ES-I3 (cell line): ENCODE measurements around the gene HRH1.
"Not testable (repeated sequence)": the region's sequence is repeated elsewhere in the genome, so short reads cannot be mapped to it uniquely, and the experiment has no call there.

Experiments
- H3K36me3 ChIP-seq: 2 replicates; pipeline ENCODE4 v1.6.1; 2013; ENCODE audit warnings: mild to moderate bottlenecking, low read length, control low read depth, moderate library complexity; ENCODE audit not compliant: insufficient read depth
- H3K4me1 ChIP-seq: 2 replicates; pipeline ENCODE4 v1.6.1; 2013; ENCODE audit warnings: mild to moderate bottlenecking, control low read depth, low read length; ENCODE audit not compliant: insufficient read depth
- H3K9ac ChIP-seq: 2 replicates; pipeline ENCODE4 v1.6.1; 2013; ENCODE audit warnings: low read depth, mild to moderate bottlenecking, low read length, moderate library complexity
- H3K9me3 ChIP-seq: 2 replicates; pipeline ENCODE4 v1.6.1; 2013; ENCODE audit warnings: mild to moderate bottlenecking, low read length, moderate library complexity; ENCODE audit not compliant: control insufficient read depth, insufficient read depth

Gene HRH1

GRCh38 chr3:11244121-11244677 is 89.9 kb downstream of the HRH1 start:
- no peaks in the 10 kb centered on the region for H3K4me1 ChIP-seq
- H3K9me3 ChIP-seq: no peaks in the 10 kb centered on the region
- no peak overlapping the region for H3K9ac ChIP-seq
- no peaks in the 10 kb centered on the region for H3K36me3 ChIP-seq

- no peaks in the 10 kb centered on the region for H3K36me3 ChIP-seq
- no peak overlapping the region for H3K9ac ChIP-seq
- H3K9me3 ChIP-seq: no peaks in the 10 kb centered on the region
- no peaks in the 10 kb centered on the region for H3K4me1 ChIP-seq
These were observed 91.0 kb downstream of the HRH1 start for GRCh38 chr3:11245276-11245675.

GRCh38 chr3:11245827-11246662 is 91.8 kb downstream of the HRH1 start:
- no peak overlapping the region for H3K9ac ChIP-seq
- H3K9me3 ChIP-seq: no peaks in the 10 kb centered on the region
- no peaks in the 10 kb centered on the region for H3K36me3 ChIP-seq
- no peaks in the 10 kb centered on the region for H3K4me1 ChIP-seq

DNA sequence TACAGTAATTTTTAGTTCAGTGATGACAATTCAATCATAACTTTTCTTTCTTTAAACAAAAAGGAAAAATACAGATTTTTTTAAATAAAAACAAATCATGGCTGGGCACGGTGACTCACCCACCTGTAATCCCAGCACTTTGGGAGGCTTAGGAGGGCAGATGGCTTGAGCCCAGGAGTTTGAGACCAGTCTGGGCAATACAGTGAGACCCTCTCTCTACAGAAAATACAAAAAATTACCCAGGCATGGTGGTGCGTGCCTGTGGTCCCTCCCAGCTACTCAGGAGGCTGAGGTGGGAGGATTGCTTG is 92.3 kb downstream of the HRH1 start:
- no peaks in the 10 kb centered on the region for H3K9me3 ChIP-seq
- H3K4me1 ChIP-seq: no peaks in the 10 kb centered on the region

DNA sequence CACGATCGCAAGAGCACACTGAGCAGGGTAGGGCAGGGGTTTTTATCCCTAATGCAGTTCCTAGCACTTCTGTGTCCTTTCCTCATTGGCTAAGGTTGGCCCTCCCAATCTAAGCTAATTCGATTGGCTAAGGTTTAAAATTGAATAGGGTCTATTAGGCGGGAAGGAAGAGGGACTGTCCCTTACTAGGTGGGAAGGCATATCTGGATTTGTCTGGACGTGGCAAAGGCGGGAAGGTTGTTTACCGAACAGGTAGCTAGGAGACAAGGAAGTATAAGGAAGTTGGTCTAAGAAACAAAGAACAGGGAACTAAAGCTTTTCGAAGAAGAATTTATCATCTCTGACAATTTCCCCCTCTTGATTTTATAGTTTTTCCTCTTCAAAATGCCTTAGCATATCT is 93.1 kb downstream of the HRH1 start:
- Histone ChIP-seq H3K9me3 (no peaks in the 10 kb centered on the region), H3K36me3 (no peaks in the 10 kb centered on the region), H3K4me1 (no peaks in the 10 kb centered on the region), H3K9ac (no peak overlapping the region)

More for the DNA sequence above, 92.3 kb downstream of the HRH1 start:
- H3K9ac ChIP-seq: no peak overlapping the region
- no peaks in the 10 kb centered on the region for H3K36me3 ChIP-seq

- Histone ChIP-seq H3K9me3 (no peaks in the 10 kb centered on the region), H3K4me1 (no peaks in the 10 kb centered on the region), H3K36me3 (no peaks in the 10 kb centered on the region), H3K9ac (no peak overlapping the region)
These were observed 94.3 kb downstream of the HRH1 start for GRCh38 chr3:11248596-11248995.

DNA sequence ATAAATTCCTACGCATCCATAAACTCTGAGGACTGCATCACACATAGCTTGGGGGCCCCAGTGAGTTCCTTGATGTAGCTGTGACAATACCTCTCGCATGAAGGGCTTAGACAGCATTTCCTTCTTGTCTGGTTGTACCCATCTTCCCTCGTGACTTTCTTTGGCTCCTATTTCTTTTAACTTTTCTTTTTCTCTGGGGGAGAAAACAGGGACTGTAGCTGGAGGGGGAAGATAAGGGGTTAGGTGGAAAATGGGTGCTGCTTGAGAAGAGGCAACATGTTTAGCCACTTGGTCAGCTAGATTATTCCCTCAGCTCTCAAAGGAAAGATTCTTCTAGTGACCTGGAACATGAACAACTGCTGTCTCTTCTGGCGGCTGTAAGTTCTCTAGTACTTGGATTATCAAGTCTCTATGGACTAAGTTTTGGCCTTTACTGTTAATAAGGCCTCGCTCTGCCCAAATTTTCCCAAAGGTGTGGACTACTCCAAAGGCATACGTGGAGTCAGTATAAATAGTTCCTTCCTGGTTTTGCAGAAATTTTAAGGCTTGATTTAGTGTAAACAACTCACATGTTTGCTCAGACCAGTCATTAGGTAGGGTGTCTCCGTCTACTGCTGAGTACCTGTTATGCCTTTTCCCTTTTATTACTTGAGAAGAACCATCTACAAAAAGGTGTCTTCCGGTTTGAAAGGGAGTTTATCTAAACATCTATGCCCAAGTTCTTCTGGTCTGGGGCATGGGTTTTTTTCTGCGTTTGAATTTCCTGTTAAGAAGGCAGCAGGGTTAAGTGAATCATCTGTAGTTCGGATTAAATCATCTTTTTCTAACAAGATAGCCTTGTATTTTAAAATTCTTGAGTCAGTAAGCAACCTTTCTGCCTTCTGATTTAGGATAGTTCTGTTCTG is 96.9 kb downstream of the HRH1 start:
- Histone ChIP-seq H3K9me3 (no peaks in the 10 kb centered on the region), H3K36me3 (no peaks in the 10 kb centered on the region), H3K4me1 (no peaks in the 10 kb centered on the region), H3K9ac (no peak overlapping the region)

DNA sequence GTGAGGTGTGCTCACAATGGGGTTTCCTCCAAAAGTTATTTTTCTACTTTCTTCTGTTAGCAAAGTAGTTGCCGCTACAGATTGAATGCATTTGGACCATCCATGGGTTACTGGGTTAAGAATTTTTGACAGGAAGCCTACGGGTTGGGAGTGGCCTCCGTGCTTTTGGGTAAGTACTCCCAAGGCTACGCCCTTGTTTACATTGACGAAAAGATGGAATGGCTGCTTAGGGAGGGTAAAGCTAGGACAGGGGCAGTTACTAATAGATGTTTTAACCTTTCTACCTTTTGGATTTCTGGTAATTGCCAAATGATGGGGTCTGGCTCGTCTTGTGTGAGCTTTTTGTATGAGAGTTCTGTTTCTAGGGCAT is 97.5 kb downstream of the HRH1 start:
- Histone ChIP-seq H3K9me3 (no peaks in the 10 kb centered on the region), H3K9ac (no peak overlapping the region), H3K4me1 (no peaks in the 10 kb centered on the region), H3K36me3 (no peaks in the 10 kb centered on the region)

DNA sequence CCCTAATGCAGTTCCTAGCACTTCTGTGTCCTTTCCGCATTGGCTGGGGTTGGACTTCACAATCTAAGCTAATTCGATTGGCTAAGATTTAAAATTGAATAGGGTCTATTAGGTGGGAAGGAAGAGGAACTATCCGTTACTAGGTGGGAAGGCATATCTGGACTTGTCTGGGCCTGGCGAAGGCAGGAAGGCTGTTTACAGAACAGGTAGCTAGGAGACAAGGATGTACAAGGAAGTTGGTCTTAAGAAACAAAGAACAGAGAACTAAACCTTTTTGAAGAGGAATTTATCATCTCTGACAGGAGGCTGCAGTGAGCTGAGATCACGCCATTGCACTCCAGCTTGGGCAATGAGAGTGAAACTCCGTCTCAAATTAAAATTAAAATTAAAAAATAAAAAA is 100.6 kb downstream of the HRH1 start:
- H3K9me3 ChIP-seq: no peaks in the 10 kb centered on the region
- H3K9ac ChIP-seq: no peak overlapping the region
- no peaks in the 10 kb centered on the region for H3K4me1 ChIP-seq
- no peaks in the 10 kb centered on the region for H3K36me3 ChIP-seq

DNA sequence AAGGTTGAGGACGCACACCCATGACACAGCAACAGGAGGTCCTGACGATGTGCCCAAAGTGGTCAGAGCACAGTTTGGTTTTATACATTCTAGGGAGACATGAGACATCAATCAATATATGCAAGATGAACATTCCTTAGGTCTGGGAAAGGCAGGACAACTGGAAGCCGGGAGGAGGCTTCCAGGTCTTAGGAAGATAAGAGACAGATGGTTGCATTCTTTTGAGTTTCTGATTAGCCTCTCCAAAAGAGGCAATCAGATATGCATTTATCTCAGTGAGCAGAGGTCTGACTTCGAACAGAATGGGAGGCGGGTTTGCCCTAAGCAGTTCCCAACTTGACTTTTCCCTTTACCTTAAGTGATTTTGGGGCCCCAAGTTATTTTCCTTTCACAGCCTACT is 101.2 kb downstream of the HRH1 start:
- not testable (repeated sequence) for H3K9me3 ChIP-seq, H3K36me3 ChIP-seq, H3K4me1 ChIP-seq

DNA sequence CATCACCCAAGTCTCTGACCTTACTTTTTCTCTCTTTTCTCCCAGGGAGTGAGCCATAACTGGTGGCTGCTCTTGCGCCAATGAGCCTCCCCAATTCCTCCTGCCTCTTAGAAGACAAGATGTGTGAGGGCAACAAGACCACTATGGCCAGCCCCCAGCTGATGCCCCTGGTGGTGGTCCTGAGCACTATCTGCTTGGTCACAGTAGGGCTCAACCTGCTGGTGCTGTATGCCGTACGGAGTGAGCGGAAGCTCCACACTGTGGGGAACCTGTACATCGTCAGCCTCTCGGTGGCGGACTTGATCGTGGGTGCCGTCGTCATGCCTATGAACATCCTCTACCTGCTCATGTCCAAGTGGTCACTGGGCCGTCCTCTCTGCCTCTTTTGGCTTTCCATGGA is 104.7 kb downstream of the HRH1 start:
- no peaks in the 10 kb centered on the region for H3K4me1 ChIP-seq
- H3K36me3 ChIP-seq: no peaks in the 10 kb centered on the region
- no peaks in the 10 kb centered on the region for H3K9me3 ChIP-seq
- no peak overlapping the region for H3K9ac ChIP-seq

More for the DNA sequence above, 101.2 kb downstream of the HRH1 start:
- not testable (repeated sequence) for H3K9ac ChIP-seq

GRCh38 chr3:11260460-11260859 is 106.2 kb downstream of the HRH1 start:
- Histone ChIP-seq H3K4me1 (no peaks in the 10 kb centered on the region), H3K36me3 (no peaks in the 10 kb centered on the region), H3K9ac (no peak overlapping the region), H3K9me3 (no peaks in the 10 kb centered on the region)

DNA sequence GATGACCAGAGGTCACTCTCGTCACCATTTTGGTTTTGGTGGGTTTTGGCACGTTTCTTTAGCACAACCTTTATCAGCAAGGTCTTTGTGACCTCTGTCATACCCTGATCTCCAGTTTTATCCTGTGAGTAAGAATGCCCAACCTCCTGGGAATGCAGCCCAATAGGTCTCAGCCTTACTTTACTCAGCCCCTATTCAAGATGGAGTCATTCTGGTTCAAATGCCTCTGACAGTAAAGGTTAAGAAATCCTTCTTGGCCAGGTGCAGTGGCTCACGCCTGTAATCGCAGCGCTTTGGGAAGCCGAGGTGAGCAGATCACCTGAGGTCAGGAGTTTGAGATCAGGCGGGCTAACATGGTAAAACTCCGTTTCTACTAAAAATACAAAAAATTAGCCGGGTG is 114.7 kb downstream of the HRH1 start:
- H3K9ac ChIP-seq: no peak overlapping the region
- peaks cover 5% of the 10 kb centered on the region; the same call in 1 of the 2 replicates for H3K4me1 ChIP-seq
- H3K36me3 ChIP-seq: no peaks in the 10 kb centered on the region
- H3K9me3 ChIP-seq: no peaks in the 10 kb centered on the region

GRCh38 chr3:11271986-11272904 is 118.0 kb downstream of the HRH1 start, which contains the start of gene ATG7:
TSS of gene ATG7 (plus strand) at chr3:11272397. CDS start at chr3:11298696, 26,299 bp downstream.
- H3K36me3 ChIP-seq: no peaks in the 10 kb centered on the region
- H3K9ac ChIP-seq: peak within 1 kb of the TSS; percentile 75
- H3K9me3 ChIP-seq: no peaks in the 10 kb centered on the region; the same call in 1 of the 2 replicates
- peaks cover 5% of the 10 kb centered on the region; the same call in 1 of the 2 replicates for H3K4me1 ChIP-seq
